GM19467 (cell line): ENCODE measurements around the gene COA8.
"Not testable (repeated sequence)": the region's sequence is repeated elsewhere in the genome, so short reads cannot be mapped to it uniquely, and the experiment has no call there.

Source experiments
- ATAC-seq: cut with Tn5 transposase; IDR thresholded peaks from one replicate; pipeline ENCODE4 v1.9.1; 2021; ENCODE audit warnings: mild to moderate bottlenecking, moderate library complexity; ENCODE audit not compliant: unreplicated experiment

Gene COA8

GRCh38 chr14:103568952-103569351 lies 6.2 kb downstream of the COA8 start:
- ATAC-seq: no peak

- ATAC-seq: no peak
These were observed 6.6 kb downstream of the COA8 start for GRCh38 chr14:103569408-103569807.

- no peak for ATAC-seq
These were observed 11.3 kb downstream of the COA8 start for GRCh38 chr14:103574104-103574503.

GRCh38 chr14:103574707-103575285 lies 12.0 kb downstream of the COA8 start:
- ATAC-seq: no peak

- ATAC-seq: no peak
These were observed 13.7 kb downstream of the COA8 start for GRCh38 chr14:103576371-103577024.

GRCh38 chr14:103578401-103579075 lies 15.8 kb downstream of the COA8 start:
- no peak for ATAC-seq

GRCh38 chr14:103581206-103581605 lies 18.4 kb downstream of the COA8 start:
- ATAC-seq: no peak

- ATAC-seq: no peak
These were observed 19.4 kb downstream of the COA8 start for GRCh38 chr14:103581954-103582703.

GRCh38 chr14:103584326-103584915 lies 21.7 kb downstream of the COA8 start:
- no peak for ATAC-seq

GRCh38 chr14:103593577-103593976 lies 30.8 kb downstream of the COA8 start:
- ATAC-seq: peak; percentile 88

- no peak for ATAC-seq
These were observed 31.5 kb downstream of the COA8 start for GRCh38 chr14:103594265-103594664.

- ATAC-seq: no peak
These were observed 35.0 kb downstream of the COA8 start for GRCh38 chr14:103597623-103598377.

- ATAC-seq: no peak
These were observed 37.7 kb downstream of the COA8 start for GRCh38 chr14:103600503-103600902.

- no peak for ATAC-seq
These were observed 41.9 kb downstream of the COA8 start for GRCh38 chr14:103604620-103605019.

GRCh38 chr14:103606963-103607668 lies 44.4 kb downstream of the COA8 start:
- ATAC-seq: peak; percentile 72

- no peak for ATAC-seq
These were observed 45.1 kb downstream of the COA8 start for GRCh38 chr14:103607822-103608221.

GRCh38 chr14:103609081-103609480 lies 46.3 kb downstream of the COA8 start:
- ATAC-seq: not testable (repeated sequence)

GRCh38 chr14:103611215-103611614 lies 48.5 kb downstream of the COA8 start:
- ATAC-seq: no peak

- ATAC-seq: no peak
These were observed 50.8 kb downstream of the COA8 start for GRCh38 chr14:103613517-103613916.
